ENCODE data around the gene ATOX1.

ATOX1 gene

DNA sequence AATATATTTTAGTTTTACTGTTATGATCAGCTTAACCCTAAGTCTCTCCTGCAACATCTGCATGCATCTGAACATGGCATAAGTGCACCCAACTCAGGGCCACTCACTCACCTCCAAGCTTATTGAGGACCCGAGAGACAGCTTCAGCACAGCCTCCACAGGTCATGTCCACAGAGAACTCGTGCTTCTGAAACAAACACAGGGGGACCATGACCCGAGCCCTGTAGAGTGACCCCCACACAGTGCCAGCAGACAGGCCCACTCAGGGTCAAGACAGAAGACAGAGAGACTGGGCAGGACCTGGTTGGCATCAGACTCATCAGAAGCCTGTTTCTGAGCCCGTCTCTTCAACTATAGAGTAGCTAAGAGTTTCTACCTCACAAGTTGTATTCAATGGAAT lies 6.8 kb downstream of the ATOX1 start:
- peaks cover 97% of the 10 kb centered on the region for H3K4me1 ChIP-seq (ENCODE audit: low read depth, poor library complexity, severe bottlenecking)
- H3K79me2 ChIP-seq (ENCODE audit: insufficient read depth, low read depth), result peaks cover 74% of the 10 kb centered on the region
- no peaks in the 10 kb centered on the region for H3K27me3 ChIP-seq (ENCODE audit: insufficient read depth, low read depth)
- H3K27ac ChIP-seq, result peak overlapping the region; percentile 85
- TF ChIP-seq, protein P1, sequence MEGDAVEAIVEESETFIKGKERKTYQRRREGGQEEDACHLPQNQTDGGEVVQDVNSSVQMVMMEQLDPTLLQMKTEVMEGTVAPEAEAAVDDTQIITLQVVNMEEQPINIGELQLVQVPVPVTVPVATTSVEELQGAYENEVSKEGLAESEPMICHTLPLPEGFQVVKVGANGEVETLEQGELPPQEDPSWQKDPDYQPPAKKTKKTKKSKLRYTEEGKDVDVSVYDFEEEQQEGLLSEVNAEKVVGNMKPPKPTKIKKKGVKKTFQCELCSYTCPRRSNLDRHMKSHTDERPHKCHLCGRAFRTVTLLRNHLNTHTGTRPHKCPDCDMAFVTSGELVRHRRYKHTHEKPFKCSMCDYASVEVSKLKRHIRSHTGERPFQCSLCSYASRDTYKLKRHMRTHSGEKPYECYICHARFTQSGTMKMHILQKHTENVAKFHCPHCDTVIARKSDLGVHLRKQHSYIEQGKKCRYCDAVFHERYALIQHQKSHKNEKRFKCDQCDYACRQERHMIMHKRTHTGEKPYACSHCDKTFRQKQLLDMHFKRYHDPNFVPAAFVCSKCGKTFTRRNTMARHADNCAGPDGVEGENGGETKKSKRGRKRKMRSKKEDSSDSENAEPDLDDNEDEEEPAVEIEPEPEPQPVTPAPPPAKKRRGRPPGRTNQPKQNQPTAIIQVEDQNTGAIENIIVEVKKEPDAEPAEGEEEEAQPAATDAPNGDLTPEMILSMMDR (conservative IDR thresholded peaks at IDR 0.05; ENCODE audit: low read depth, low read length), result no peak
- peak overlapping the region; percentile 67 for H3K4me2 ChIP-seq
- no peak overlapping the region for H2AFZ ChIP-seq (ENCODE audit: low read depth)
- H3K36me3 ChIP-seq (ENCODE audit: insufficient read depth), result no peaks in the 10 kb centered on the region
- no peak overlapping the region for H3K9ac ChIP-seq
- H4K20me1 ChIP-seq (ENCODE audit: insufficient read depth), result no peaks in the 10 kb centered on the region
- no peak overlapping the region for H3K4me3 ChIP-seq (IDR thresholded peaks at IDR 0.05; ENCODE audit: insufficient read depth, low read depth, low read length)

DNA sequence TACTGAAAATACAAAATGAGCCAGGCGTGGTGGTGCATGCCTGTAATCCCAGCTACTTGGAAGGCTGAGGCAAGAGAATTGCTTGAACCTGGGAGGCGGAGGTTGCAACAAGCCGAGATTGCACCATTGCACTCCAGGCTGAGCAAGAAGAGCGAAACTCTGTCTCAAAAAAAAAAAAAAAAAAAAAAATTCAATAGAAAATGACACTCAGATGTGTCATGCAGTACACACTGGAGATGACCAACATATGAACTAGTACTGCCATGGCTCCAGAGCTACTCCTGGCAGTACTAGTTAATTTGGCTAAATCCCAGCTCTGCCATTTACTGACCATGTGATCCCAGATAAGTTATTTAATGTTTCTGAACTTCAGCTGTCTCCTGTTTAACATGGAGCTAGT lies 7.3 kb downstream of the ATOX1 start:
- H4K20me1 ChIP-seq (ENCODE audit: insufficient read depth), result no peaks in the 10 kb centered on the region
- peak overlapping the region; percentile 67 for H3K4me2 ChIP-seq
- H3K4me1 ChIP-seq (ENCODE audit: low read depth, poor library complexity, severe bottlenecking), result peaks cover 96% of the 10 kb centered on the region
- H2AFZ ChIP-seq (ENCODE audit: low read depth), result no peak overlapping the region
- H3K36me3 ChIP-seq (ENCODE audit: insufficient read depth), result no peaks in the 10 kb centered on the region
- TF ChIP-seq, protein P1 (conservative IDR thresholded peaks at IDR 0.05; ENCODE audit: low read depth, low read length), result no peak
- peaks cover 74% of the 10 kb centered on the region for H3K79me2 ChIP-seq (ENCODE audit: insufficient read depth, low read depth)
- H3K27ac ChIP-seq, result peak overlapping the region; percentile 85
- H3K9ac ChIP-seq, result no peak overlapping the region
- H3K4me3 ChIP-seq (IDR thresholded peaks at IDR 0.05; ENCODE audit: insufficient read depth, low read depth, low read length), result no peak overlapping the region
- no peaks in the 10 kb centered on the region for H3K27me3 ChIP-seq (ENCODE audit: insufficient read depth, low read depth)

DNA sequence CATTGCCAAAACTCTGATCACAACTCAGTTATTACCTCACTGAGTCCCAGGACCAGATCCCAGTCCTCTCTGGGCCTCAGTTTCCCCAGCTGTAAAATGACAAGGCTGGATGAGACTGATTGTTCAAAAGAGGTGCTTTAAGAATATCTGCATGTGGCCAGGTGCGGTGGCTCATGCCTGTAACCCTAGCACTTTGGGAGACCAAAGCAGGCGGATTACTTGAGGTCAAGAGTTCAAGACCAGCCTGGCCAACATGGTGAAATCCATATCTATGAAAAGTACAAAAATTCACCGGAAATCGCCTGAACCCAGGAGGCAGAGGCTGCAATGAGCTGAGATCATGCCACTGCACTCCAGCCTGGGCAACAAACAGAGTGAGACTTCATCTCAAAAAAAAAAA lies 8.3 kb downstream of the ATOX1 start:
- Histone ChIP-seq H4K20me1 (ENCODE audit: insufficient read depth) (no peaks in the 10 kb centered on the region), H3K9ac (peak overlapping the region; percentile 47), H3K4me2 (peak overlapping the region; percentile 67), H3K27me3 (ENCODE audit: insufficient read depth, low read depth) (no peaks in the 10 kb centered on the region), H3K4me1 (ENCODE audit: low read depth, poor library complexity, severe bottlenecking) (peaks cover 96% of the 10 kb centered on the region), H2AFZ (ENCODE audit: low read depth) (no peak overlapping the region), H3K36me3 (ENCODE audit: insufficient read depth) (no peaks in the 10 kb centered on the region), H3K79me2 (ENCODE audit: insufficient read depth, low read depth) (peaks cover 77% of the 10 kb centered on the region), H3K27ac (peak overlapping the region; percentile 85), H3K4me3 (IDR thresholded peaks at IDR 0.05; ENCODE audit: insufficient read depth, low read depth, low read length) (no peak overlapping the region)
- TF ChIP-seq, protein P1 (conservative IDR thresholded peaks at IDR 0.05; ENCODE audit: low read depth, low read length), result no peak

DNA sequence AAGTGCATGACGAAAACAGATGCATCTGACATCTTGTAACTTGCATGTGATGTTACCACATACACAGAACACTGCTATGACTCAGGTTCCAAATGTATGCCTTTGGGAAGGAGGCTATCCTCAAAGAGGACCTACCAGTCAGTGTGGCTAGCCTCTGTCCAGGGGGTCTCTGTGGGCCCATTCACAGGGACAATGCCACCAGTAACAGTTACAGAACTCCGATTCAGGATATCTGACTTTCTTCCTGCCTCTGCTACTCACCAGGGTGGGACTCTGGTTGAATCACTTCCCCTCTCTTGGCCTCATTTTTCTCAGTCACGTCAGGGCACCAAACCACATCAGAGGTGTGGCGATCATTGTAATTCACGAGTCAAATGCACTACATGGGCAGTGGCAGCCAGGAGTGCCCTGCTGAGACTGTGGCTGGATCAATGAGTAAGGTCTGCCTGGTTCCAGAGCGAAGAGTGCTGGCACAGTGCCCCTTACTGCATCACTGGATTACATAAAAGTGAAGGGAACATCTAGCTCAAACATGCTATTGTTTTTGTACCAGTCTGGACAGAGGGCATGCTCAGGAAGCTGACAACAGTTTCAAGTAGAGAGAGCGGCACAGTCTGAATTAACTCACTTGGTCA lies 13.2 kb downstream of the ATOX1 start:
- Histone ChIP-seq H3K9ac (no peak overlapping the region), H3K4me1 (ENCODE audit: low read depth, poor library complexity, severe bottlenecking) (peaks cover 83% of the 10 kb centered on the region), H3K79me2 (ENCODE audit: insufficient read depth, low read depth) (peaks cover 33% of the 10 kb centered on the region), H3K4me2 (no peak overlapping the region), H3K27ac (no peak overlapping the region; the same call in 1 of the 2 replicates), H2AFZ (ENCODE audit: low read depth) (no peak overlapping the region), H4K20me1 (ENCODE audit: insufficient read depth) (no peaks in the 10 kb centered on the region), H3K27me3 (ENCODE audit: insufficient read depth, low read depth) (no peaks in the 10 kb centered on the region), H3K36me3 (ENCODE audit: insufficient read depth) (no peaks in the 10 kb centered on the region), H3K4me3 (IDR thresholded peaks at IDR 0.05; ENCODE audit: insufficient read depth, low read depth, low read length) (no peak overlapping the region)
- TF ChIP-seq, protein P1 (conservative IDR thresholded peaks at IDR 0.05; ENCODE audit: low read depth, low read length), result no peak
